Right kidney (tissue), 1 donor: Measurements from ENCODE around the gene NEURL1B.
A peak's percentile ranks its signal among the peaks of the same experiment; 100 is the strongest.
"Not testable (repeated sequence)": the region's sequence is repeated elsewhere in the genome, so short reads cannot be mapped to it uniquely, and the experiment has no call there.

ENCODE experiments used
- DNase-seq: peaks from one replicate; pipeline ENCODE4 v3.0.0-alpha.2; 2016

The NEURL1B gene

DNA sequence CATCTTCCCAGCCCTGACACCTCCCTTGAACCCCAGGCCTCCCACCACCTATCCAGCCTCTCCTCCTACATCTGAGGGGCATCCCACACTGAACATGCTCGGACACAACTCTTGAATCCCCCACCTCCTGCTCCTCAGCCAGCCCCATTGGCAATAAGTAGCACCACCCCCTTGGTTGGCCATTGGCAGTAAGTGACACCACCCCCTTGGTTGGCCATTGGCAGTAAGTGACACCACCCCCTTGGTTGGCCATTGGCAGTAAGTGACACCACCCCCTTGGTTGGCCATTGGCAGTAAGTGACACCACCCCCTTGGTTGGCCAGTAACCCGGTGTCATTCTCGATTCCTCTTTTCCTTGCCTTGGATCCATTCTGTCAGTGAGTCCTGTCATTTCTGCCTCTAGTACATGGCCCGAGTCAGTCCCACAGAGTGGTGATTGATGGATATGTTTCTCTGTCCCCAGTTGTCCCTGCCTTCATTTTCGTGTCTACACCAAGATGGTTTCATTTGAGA, 37.4 kb downstream of the NEURL1B start:
- not testable (repeated sequence) for DNase-seq

DNA sequence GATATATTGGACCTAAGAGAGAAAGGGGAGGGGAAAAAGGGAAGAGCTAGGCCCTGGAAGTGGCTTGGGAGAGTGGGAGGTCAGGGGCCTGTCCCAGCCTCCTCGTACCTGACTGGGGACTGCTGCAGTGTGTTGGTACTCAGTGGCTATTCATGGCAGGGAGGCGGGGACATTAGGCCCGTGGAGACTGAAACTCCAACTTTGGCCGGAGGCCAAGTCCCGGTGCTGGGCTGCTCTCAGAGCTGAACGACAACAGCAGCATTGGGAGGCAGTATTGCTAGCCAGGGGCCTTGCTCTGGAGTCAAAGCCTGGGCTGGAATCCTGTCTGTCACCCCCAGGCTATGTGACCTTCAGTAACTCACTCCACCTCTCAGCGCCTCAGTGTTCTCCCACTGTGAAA, 37.8 kb downstream of the NEURL1B start:
- no peak for DNase-seq

DNA sequence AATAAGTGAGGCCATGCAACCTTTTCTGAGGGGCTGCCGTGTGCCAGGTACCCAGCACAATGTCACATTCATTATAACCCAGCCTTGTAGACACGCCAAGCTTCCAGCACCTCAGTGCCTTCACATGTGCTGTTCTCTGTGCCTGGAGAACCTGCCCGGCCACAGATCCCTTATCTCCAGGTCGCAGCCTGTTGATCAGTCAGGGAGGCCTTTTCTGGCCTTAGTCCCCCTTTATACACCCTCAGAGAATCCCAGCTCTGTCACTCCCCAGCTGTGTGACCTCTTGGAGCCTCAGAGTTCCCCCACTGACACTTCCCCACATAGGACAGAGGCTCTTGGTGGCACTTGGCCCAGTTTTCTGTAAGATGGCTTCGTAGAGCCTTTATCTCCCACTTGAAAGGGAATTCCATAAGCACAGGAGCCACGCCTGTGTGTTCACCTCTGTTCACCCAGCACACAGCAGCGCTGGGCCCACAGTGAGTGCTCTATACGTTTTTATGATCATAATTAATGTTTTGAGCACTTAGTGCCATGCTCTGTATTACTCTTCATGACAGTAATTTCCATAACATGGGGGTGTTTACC, 38.7 kb downstream of the NEURL1B start:
- DNase-seq: no peak

DNA sequence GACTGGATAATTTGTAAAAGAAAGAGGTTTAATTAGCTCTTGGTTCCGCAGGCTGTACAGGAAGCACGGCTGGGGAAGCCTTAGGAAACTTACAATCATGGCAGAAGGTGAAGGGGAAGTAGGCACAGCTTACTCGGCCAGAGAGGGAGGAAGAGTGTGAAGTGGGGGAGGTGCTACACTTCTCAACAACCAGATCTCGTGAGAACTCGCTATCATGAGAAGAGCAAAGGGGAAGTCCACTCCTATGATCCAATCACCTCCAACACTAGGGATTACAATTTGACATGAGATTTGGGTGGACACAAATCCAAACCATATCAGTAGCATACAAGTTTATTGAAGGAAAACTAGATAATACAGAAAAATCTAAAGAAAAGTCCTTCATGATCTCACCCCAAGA, 39.9 kb downstream of the NEURL1B start:
- no peak for DNase-seq

DNA sequence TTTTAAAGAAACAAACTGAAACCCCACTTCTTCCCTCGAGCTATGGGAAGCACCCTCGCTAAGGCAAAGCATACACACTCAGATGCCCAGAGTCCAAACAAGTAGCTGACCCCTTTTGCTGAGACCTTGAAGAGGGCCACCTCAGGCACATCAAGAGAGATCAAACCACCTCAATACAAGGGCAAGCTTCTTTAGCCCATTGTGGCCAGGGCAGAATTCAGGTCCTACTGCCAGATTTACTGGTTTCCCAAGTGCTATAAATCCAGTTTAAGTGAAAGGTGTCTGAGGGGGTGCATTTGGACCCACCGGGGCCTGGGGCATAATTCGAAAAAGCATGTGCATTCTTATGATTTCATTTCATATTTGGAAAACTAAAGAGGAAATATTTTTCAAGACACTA, 40.4 kb downstream of the NEURL1B start:
- DNase-seq: no peak

DNA sequence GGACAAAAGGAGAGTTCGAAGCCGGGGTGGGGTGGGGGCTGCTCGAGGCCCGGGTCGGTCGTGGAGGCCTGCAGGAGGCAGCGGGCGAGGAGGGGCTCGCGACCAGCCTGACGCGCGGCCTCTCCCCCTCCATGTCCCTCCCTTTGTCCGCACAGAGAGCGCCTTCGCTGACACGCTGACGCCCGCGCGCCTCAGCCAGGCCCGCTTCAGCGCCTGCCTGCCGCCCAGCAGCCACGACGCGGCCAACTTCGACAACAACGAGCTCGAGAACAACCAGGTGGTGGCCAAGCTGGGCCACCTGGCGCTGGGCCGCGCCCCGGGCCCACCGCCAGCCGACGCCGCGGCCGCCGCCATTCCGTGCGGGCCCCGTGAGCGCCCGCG, 42.2 kb downstream of the NEURL1B start:
- DNase-seq: peak; percentile 54

DNA sequence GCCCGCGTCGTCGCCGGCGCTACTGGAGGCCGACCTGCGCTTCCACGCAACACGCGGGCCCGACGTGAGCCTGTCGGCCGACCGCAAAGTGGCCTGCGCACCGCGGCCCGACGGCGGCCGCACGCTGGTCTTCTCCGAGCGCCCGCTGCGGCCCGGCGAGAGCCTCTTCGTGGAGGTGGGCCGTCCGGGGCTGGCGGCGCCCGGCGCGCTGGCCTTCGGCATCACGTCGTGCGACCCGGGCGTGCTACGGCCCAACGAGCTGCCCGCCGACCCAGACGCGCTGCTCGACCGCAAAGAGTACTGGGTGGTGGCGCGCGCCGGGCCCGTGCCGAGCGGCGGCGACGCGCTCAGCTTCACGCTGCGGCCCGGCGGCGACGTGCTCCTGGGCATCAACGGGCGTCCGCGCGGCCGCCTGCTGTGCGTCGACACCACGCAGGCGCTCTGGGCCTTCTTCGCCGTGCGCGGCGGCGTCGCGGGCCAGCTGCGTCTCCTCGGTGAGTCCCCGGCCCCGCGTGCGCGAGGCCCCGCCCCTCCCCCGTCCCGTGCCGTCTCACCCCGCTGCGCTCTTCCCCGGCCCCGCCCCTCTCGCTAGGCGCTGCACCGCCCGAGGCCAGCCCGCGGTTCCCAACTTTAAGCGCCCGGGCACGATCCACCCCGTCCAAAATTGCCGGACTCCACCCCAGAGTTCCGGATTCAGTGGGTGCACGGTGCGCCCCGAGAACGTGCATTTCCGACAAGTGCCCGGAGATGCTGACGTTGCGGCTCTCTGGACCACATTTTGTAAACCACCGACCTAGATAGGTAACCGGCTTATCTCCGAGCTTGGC, 42.8 kb downstream of the NEURL1B start:
- peak; percentile 73 for DNase-seq

DNA sequence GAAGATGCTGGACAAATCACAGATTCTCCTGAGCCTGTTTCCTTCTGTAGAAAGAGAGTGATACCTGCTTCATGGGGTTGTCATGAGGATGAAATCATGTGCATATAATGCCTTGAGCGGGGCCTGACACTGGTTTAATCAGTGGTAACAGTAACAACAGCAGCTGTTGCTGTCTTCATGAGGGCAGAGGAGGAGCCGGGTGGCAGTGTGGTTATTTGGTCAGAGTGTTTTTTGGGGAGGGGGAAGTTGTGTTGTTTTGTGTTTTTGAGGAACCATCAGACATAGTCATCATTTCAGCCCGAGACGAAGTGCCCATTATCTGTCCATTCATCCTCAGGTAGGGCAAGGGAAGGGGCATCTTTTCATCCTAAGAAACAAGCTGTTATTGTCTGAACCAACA, 44.0 kb downstream of the NEURL1B start:
- DNase-seq: no peak

DNA sequence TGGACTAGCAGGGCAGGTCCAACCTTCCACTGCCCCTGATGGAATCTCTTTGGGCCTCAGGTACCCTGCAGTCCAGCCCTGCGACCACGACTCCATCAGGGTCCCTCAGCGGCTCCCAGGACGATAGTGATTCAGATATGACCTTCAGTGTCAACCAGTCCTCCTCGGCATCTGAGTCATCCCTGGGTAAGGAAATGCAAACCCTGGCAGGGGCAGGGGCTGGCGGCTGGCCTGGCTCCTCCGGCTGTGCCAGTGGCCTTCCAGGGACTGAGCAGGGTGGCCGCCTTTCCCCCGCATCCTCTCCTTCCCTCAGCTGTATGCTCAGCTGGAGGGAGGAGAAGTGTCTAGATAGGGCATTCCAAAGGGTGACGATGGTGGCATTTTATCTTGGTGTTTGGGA, 45.0 kb downstream of the NEURL1B start:
- no peak for DNase-seq

DNA sequence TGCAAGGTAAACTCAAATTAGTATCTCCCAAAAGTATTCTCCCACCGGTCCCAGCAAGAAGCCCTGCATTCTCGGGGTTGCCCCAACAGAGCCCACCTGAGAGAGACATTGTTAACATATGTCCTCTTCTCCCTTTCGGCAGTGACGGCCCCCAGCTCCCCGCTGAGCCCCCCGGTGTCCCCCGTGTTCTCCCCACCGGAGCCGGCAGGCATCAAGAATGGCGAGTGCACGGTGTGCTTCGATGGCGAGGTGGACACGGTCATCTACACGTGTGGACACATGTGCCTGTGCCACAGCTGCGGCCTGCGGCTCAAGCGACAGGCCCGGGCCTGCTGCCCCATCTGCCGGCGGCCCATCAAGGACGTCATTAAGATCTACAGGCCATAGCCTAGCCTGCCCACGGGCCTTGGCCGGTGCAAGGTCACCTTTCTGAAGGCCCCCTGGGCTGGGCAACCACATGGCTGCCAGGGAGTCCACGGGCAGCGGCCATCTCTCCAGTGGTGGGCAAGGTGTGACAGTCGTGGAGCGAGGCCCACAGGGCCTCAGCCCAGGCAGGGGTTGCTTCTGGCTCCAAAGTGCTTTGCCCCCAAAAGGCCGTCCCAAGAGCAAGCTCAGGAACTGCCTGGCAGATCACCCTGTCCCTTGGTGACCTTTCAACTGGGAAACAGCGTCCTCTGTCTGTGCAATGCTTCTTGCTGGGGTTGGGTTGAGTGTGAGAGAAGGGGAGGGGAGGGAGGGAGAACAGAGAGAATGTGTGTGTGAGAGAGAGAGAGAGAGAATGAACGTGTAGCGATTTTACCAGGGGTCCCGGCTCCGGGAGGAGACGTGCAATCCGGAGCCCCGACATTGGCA, 45.7 kb downstream of the NEURL1B start:
- DNase-seq: no peak

DNA sequence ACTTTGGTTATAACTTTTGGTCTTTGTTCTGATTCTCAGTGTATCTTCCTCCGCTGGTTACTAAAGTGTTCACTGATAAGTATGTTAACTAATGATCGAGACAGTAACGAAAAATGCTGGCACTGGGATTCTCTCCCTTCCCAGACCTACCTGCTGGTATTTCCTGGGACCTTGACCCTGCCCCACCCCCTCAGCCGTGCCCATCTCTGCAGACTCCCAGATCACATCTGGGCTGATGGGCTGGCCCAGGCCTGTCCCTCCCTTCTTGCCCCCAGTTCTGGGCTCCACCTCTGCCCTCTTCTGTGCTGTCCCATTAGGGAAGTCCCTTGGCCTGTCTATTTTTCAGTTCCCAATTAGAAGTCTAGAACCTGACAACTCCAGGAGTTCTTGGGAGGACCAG, 46.9 kb downstream of the NEURL1B start:
- DNase-seq: no peak

DNA sequence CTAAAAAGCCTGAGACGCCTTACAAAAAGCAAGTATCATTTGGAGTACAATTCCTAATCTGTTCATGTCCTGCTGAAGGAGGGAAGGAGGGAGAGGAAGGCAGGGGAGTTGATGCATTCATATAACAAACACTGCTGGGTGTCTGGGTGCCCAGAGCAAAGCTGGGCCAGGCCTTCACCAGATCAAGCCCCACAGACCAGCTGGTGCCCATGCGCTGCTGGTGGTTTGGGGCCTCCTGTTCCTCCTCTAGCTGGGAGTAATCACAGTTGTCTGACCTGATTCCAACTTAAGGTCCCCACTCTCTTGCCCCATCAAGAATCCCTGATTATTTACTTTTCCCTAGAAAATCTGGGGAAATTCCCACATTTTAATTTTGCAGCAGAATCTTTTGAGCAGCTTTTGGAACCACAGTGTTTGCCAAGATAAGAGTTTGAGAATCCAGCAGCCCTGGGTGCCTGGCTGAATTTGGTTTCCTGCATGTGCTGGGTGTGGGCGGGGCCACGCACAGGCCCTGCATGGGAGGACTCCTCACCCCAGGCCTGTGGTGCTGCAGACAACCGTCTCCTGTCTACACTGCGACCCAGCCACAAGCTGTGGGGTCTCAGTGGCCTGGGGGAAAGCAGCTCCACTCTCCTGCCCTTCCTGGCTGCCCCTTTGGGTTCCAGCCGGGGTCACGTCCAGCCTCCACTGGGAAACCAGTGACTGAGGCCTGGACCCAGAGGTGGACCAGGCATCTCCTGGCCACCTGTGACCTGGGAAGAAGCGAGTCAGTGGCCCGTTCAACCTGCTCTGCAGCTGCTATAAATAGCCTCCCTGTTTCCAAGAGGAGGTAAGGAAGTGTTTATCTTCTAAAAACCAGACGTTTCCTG, 47.5 kb downstream of the NEURL1B start:
- no peak for DNase-seq

DNA sequence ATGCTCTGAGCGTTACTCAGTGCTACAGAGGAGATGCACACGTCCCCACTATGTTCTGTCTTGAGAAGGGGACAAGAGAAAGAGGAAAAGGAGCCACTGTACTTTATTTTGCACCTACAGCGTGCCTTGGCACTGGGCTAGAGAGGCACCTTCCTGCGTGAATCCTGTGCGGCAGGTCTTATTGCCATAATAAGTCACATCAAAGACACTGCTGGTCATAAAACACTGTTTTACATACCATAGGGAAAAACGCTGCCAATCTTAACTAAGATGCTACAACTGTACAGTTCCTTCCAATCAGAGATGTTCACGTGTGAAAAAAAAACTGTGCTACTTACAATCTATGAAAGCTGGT, 48.1 kb downstream of the NEURL1B start:
- no peak for DNase-seq

DNA sequence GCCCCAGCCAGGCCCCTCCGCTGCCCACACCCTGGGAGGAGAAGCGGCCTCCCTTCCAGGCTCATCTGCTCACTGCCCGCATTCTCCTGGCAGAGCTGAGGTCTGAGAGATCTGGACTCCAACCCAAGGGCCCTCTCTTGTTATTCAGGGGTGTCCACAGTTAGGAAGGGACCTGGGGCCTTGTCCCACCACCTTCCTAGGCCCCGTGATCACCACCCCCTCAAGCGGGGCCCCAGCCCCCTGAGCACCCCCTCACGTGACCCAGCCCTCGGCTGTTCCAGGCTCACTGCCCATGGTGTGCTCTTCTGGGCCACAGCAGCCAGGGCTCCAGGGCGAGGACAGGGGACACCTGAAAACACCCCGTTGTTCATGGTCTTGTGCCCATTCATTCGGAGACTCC, 48.7 kb downstream of the NEURL1B start:
- DNase-seq: no peak

DNA sequence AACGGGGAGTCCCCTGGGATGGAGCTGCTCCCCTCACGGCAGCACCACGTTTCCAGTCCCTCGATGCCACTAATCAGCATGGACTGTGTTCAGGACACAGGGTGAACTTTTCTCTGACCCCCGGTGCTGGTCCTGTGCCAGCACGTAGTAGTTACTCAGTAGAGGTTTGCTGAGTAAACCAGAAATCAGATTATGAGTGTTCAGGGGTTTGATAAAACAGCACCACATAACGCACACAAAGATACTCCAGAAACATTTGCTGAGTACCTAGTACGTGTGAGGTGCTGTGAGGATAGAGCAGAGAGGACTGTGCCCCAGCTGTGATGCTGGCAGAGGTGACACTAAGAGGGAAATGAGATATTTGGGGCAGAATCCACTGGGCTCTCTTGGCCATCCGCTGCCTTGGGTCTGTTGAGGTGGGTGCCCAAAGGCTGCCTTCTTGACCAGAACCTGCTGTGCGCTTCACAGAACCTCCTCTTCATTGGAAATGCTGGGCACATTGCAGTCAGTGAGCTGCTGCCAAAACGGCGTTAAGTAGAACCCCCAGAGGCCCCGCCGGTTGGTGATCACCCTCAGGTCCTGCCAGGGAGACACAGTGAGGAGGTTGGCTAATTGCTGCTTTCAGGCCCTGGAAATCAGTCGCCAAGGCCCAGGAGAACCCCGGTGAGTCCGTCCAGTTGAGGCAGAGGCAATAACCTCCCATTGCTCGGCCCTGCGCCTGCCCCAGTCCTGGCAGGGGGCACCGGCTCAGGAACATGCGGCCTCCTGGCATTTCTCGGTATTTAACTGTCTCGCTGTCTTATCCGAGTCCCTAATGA, 49.4 kb downstream of the NEURL1B start:
- DNase-seq: no peak

DNA sequence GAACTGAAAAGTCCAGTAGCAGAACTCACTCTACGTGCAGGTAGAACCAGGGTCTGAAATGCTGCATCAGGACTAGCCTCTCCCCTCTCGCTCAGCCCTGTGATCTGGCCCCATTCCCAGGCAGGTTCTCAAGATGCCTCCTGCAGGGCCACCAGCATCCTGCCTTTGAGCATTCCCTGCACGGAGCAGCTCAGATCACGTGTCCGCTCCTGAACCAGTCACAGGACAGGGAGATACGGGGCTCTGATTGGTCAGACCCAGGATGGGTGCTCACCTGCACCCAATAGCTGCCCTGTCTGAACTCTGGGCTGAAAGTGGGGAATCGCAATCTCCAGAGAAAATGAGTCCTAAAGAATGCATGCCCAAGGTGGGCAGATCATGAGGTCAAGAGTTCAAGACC, 50.8 kb downstream of the NEURL1B start:
- no peak for DNase-seq

DNA sequence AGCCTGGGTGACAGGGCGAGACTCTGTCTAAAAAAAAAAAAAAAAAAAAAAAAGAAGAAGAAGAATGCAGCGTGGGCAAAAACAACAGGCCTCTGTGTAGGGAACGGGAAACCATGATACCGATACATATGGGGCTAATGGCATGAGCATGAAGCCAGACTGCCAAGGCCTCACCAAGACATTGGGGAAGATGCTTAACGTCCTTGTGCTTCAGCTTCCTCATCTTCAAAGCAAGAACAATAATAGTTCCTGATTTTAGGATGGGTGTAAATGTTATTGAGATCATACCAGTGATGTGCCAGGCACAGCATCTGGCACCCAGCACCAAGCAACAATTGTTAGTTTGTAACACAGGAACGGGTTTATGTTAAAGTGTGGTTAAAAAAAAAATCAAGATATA, 51.4 kb downstream of the NEURL1B start:
- no peak for DNase-seq

DNA sequence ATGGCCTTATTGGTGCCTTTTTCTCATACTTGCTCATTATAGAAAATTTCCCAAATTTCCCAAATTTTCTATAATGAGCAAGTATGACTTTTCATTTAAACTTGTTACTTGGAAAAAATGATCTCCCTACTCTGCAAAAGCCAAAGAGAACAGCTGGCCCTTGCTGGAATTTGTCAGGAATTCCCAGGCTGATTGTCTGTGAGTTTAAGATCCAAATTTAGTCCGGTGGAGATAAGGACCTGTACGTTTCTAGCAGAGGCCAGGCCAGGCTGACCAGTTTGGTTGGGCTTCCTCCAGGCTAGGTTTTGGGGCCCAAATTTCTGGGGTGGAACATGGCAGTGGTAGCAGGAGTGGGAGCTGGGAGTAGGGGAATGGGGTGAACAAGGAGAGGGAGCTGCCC, 51.9 kb downstream of the NEURL1B start:
- DNase-seq: no peak

DNA sequence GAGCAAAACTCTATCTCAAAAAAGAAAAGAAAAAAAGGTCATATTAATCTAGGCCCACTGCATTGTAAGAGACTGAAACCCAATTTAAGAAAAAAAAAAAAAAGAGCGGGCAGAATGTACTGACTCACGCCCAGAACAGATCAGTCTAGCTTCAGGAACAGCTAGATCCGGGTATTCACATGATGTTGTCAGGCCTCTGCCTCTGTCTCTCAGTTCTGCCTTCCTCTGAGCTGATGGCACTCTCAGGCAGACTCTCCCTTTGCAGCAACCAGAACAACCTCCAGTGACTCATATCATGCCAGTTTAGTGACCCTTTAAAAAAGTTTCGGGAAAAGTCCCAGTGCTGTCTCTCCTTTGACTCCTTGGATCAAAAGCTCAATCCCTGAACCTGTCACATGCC, 53.0 kb downstream of the NEURL1B start:
- no peak for DNase-seq

DNA sequence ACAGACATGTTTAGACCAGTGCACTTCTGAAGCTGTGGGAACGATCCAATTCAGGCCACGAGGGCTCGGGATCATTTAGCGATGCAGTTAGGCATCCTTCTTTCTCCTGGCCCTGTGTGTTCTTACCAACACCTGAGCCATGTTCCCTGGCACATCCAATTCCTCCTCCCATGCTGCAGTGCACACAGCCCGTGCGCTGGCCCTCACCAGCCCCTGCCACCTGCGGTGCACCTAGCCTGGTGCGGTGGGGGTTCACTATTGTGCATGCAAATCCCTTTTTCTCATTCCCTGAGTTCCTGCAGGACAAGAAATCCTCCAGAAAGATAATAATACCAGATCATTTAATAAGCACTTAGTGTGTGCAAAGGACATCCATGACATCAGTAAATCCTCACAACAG, 53.5 kb downstream of the NEURL1B start:
- no peak for DNase-seq
